ENCODE data around the gene HTR1D.

Gene HTR1D

GRCh38 chr1:23239638-23240295 lies 22.5 kb upstream of the HTR1D start:
- Histone ChIP-seq H3K27me3 (ENCODE audit: insufficient read depth, poor library complexity, severe bottlenecking) (no peaks in the 10 kb centered on the region), H3K27ac (replicated peaks) (no peak overlapping the region), H3K4me3 (replicated peaks; ENCODE audit: insufficient read depth, low read length) (no peak overlapping the region)
- no peak for TF ChIP-seq CTCF (IDR thresholded peaks at IDR 0.05; ENCODE audit: insufficient read depth, low read length)
- no peak for TF ChIP-seq REST (IDR thresholded peaks at IDR 0.05; ENCODE audit: insufficient replicate concordance, low read depth)
- no peak for TF ChIP-seq GABPA (IDR thresholded peaks at IDR 0.05; ENCODE audit: low read depth)
- TF ChIP-seq SPI1 (IDR thresholded peaks at IDR 0.05; ENCODE audit: borderline replicate concordance, low read depth), result no peak
- no peak for TF ChIP-seq POLR2AphosphoS5 (IDR thresholded peaks at IDR 0.05; ENCODE audit: low read depth)
- no peak for DNase-seq (ENCODE audit: low read depth in 1 of 2, low spot score in 1 of 2)

DNA sequence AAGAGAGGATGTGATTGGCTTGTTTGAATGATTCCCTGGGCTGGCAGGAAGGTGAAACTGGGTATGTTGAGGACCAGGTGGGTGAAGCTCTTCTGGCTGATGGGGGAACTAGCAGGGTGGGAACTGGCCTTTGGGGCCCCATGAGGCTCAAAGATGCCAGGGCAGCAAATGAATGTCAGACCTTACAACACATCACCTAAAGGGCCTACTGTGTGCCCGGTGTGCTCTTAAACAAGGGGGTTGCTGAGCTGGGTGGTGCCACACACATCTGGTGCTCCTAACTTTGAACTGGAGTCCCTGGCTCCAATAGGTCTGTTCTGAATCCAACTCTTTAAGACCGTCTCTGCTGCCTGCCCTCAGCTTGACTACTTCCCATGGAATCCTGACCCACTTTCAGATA lies 21.3 kb upstream of the HTR1D start:
- no peak for DNase-seq (ENCODE audit: low read depth in 1 of 2, low spot score in 1 of 2)
- H3K4me3 ChIP-seq (replicated peaks; ENCODE audit: insufficient read depth, low read length), result no peak overlapping the region
- no peaks in the 10 kb centered on the region for H3K27me3 ChIP-seq (ENCODE audit: insufficient read depth, poor library complexity, severe bottlenecking)
- H3K27ac ChIP-seq (replicated peaks), result no peak overlapping the region
- TF ChIP-seq REST (IDR thresholded peaks at IDR 0.05; ENCODE audit: insufficient replicate concordance, low read depth) (no peak), SPI1 (IDR thresholded peaks at IDR 0.05; ENCODE audit: borderline replicate concordance, low read depth) (no peak), GABPA (IDR thresholded peaks at IDR 0.05; ENCODE audit: low read depth) (no peak), CTCF (IDR thresholded peaks at IDR 0.05; ENCODE audit: insufficient read depth, low read length) (no peak)

GRCh38 chr1:23237508-23237907 lies 20.2 kb upstream of the HTR1D start:
- Histone ChIP-seq H3K27me3 (ENCODE audit: insufficient read depth, poor library complexity, severe bottlenecking) (no peaks in the 10 kb centered on the region), H3K4me3 (replicated peaks; ENCODE audit: insufficient read depth, low read length) (no peak overlapping the region), H3K27ac (replicated peaks) (no peak overlapping the region)
- TF ChIP-seq CTCF (IDR thresholded peaks at IDR 0.05; ENCODE audit: insufficient read depth, low read length), result no peak
- TF ChIP-seq REST (IDR thresholded peaks at IDR 0.05; ENCODE audit: insufficient replicate concordance, low read depth), result no peak
- TF ChIP-seq GABPA (IDR thresholded peaks at IDR 0.05; ENCODE audit: low read depth), result no peak
- TF ChIP-seq SPI1 (IDR thresholded peaks at IDR 0.05; ENCODE audit: borderline replicate concordance, low read depth), result no peak
- TF ChIP-seq POLR2AphosphoS5 (IDR thresholded peaks at IDR 0.05; ENCODE audit: low read depth), result no peak
- DNase-seq (ENCODE audit: low read depth in 1 of 2, low spot score in 1 of 2), result no peak
